ENCODE data around the gene LRRC27. TPM values are rescaled to one million over a fixed set of nuclear protein-coding genes. Genes with fewer than 3 reads are reported as not detected.
A peak's percentile ranks its signal among the peaks of the same experiment; 100 is the strongest.

The LRRC27 gene
- total RNA-seq, 6 experiments from 2014 or later = 2.2 to 5.4 (median 3.2) TPM

DNA sequence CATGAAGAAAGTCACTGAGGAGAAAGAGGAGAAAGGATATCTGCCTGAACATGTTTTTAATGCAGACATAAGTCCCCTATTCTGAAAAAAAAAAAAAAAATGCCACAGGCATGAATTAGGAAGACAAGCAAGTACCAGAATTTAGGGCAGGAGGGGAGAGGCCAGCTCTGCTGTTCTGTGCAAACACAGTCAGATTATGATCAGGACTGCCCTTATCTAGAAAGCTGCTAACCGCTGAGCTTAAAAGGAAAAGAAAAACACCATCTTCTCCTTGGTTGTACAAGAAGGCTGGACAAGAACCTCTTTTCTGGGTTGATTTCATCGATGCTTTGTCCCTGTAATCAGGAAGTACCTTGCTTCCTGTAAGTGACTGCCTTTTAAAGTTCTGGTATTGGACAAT, 49.7 kb downstream of the LRRC27 start:
- Histone ChIP-seq H3K4me3 (no peak overlapping the region), H3K36me3 (no peaks in the 10 kb centered on the region), H3K9me3 (no peaks in the 10 kb centered on the region), H3K27ac (no peak overlapping the region), H3K4me1 (no peaks in the 10 kb centered on the region), H3K27me3 (no peaks in the 10 kb centered on the region)
- WGBS (ENCODE audit: insufficient coverage, low coverage, low lambda C conversion rate, missing lambda C conversion rate) = 32% methylated on average over 2 of the region's 2 CpGs
- DNase-seq (peak in 1 of 3 donors; percentile 0), ATAC-seq (no peak)
- intact Hi-C loops (cut with DNase I) = loop anchor here in 1 of 2 donors (5.0 to 10.0 kb wide), 2 partner anchors 76 to 253 kb away; no protein-coding TSS in a partner anchor
- TF ChIP-seq, protein P1, sequence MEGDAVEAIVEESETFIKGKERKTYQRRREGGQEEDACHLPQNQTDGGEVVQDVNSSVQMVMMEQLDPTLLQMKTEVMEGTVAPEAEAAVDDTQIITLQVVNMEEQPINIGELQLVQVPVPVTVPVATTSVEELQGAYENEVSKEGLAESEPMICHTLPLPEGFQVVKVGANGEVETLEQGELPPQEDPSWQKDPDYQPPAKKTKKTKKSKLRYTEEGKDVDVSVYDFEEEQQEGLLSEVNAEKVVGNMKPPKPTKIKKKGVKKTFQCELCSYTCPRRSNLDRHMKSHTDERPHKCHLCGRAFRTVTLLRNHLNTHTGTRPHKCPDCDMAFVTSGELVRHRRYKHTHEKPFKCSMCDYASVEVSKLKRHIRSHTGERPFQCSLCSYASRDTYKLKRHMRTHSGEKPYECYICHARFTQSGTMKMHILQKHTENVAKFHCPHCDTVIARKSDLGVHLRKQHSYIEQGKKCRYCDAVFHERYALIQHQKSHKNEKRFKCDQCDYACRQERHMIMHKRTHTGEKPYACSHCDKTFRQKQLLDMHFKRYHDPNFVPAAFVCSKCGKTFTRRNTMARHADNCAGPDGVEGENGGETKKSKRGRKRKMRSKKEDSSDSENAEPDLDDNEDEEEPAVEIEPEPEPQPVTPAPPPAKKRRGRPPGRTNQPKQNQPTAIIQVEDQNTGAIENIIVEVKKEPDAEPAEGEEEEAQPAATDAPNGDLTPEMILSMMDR (IDR thresholded peaks at IDR 0.05) = no peak
- TF ChIP-seq POLR2A (IDR thresholded peaks at IDR 0.05) = no peak

DNA sequence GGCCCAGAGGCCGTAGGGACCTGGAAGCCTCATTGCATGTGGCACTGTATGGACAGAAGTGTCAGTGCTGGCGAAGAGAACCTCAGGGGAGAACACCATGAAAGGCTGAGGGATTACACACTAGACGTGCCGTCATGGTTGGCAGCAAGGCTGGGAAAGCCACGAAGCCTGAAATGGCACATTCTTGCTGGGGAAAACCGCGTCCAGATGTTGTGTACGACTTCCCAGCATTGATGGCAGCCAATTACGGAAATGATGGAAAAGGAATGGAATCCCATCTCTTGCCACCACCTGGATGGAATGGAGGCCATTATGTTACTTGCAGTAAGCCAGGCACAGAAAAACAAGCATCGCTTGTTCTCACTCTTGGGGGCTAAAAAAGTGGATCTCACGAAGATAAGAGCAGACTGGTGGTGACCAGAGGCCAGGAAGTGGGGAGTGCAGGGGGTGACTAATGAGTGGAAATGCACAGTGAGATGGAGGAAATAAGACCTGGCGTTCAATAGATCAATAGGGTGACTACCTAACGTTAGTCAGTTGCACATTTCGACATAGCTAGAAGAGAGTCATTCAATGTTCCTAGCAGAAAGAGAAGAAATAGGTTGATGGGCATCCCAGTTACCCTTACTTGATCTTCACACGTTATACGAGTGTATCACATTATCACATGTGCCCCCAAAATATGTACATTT, 50.4 kb downstream of the LRRC27 start:
- ATAC-seq = no peak
- WGBS (ENCODE audit: insufficient coverage, low coverage, low lambda C conversion rate, missing lambda C conversion rate) = 80% methylated on average over 14 of the region's 16 CpGs

DNA sequence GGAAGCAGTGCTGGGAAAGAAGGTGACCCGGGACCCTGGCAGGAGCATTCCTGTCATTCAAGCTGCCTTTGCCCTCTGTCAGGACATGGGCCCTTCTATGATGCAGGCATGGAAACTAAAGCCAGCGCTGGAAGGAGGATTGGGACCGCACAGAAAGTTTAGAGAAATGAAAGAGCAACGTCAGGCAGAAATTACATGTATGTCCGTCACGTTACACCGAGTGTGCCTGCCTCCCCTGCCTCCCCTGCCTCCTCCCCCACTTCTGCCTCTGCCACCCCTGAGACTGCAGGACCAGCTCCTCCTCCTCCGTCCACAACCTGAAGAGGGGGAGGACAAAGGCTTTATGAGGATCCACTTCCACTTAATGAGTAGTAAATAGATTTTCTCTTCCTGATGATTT, 51.1 kb downstream of the LRRC27 start:
- Histone ChIP-seq H3K27ac (no peak overlapping the region), H3K4me3 (no peak overlapping the region), H3K9me3 (no peaks in the 10 kb centered on the region), H3K4me1 (no peaks in the 10 kb centered on the region), H3K27me3 (no peaks in the 10 kb centered on the region), H3K36me3 (no peaks in the 10 kb centered on the region)
- DNase-seq (peak in 1 of 3 donors; percentile 41), ATAC-seq (peak in 2 of 4 donors; percentile 17 to 44)
- TF ChIP-seq, protein P1 (IDR thresholded peaks at IDR 0.05) = no peak
- no peak for TF ChIP-seq POLR2A (IDR thresholded peaks at IDR 0.05)
- 87% methylated on average over 5 of the region's 8 CpGs for WGBS (ENCODE audit: insufficient coverage, low coverage, low lambda C conversion rate, missing lambda C conversion rate)
- intact Hi-C loops (cut with DNase I) = loop anchor here in 1 of 2 donors (5.0 to 10.0 kb wide), 2 partner anchors 74 to 252 kb away; no protein-coding TSS in a partner anchor

More for the DNA sequence above, 50.4 kb downstream of the LRRC27 start:
- TF ChIP-seq, protein P1 (IDR thresholded peaks at IDR 0.05) = no peak
- no peak for TF ChIP-seq POLR2A (IDR thresholded peaks at IDR 0.05)
- intact Hi-C loops (cut with DNase I) = loop anchor here in 1 of 2 donors (5.0 to 10.0 kb wide), 2 partner anchors 75 to 252 kb away; no protein-coding TSS in a partner anchor
- Histone ChIP-seq H3K27me3 (no peaks in the 10 kb centered on the region), H3K4me3 (no peak overlapping the region), H3K9me3 (no peaks in the 10 kb centered on the region), H3K27ac (no peak overlapping the region), H3K36me3 (no peaks in the 10 kb centered on the region), H3K4me1 (no peaks in the 10 kb centered on the region)
- peak in 1 of 3 donors; percentile 21 for DNase-seq

DNA sequence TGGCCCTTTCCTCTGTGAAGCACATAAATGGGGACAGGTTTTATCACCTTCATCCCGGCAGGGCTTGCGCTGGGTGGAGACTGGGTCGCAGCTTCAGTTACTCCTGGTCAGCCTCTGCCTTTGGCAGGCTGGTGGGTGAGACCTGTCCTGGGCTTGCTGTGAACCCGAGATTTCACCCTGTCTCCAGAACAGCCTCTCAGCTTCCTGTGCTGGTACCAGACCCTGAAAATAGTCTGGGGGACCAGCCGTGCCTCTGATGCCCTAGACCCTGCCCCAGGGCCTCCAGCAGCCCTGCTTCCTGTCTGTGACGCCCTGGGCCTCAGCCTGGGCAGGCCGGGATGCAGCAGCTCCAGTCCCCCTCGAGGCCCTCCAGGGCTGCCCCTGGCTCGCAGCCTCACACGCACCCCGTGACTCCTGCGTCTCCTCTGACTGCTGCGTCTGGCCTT, 51.8 kb downstream of the LRRC27 start:
- Histone ChIP-seq H3K9me3 (no peaks in the 10 kb centered on the region), H3K4me3 (no peak overlapping the region), H3K27me3 (no peaks in the 10 kb centered on the region), H3K4me1 (no peaks in the 10 kb centered on the region), H3K27ac (no peak overlapping the region), H3K36me3 (no peaks in the 10 kb centered on the region)
- TF ChIP-seq, protein P1 (IDR thresholded peaks at IDR 0.05) = no peak
- TF ChIP-seq POLR2A (IDR thresholded peaks at IDR 0.05) = no peak
- peak in 1 of 3 donors; percentile 30 for DNase-seq
- no peak for ATAC-seq
- intact Hi-C loops (cut with DNase I) = loop anchor here in 1 of 2 donors (5.0 to 10.0 kb wide), 2 partner anchors 74 to 251 kb away; no protein-coding TSS in a partner anchor
- 91% methylated on average over 4 of the region's 13 CpGs for WGBS (ENCODE audit: insufficient coverage, low coverage, low lambda C conversion rate, missing lambda C conversion rate)
